Stimulated activated CD4-positive, alpha-beta T cell treated with anti-CD3 and anti-CD28 coated beads, Interleukin-4, amount 100 ng/mL, for 1 hour (primary cell): ENCODE measurements around the gene NTM.
"Not testable (repeated sequence)": the region's sequence is repeated elsewhere in the genome, so short reads cannot be mapped to it uniquely, and the experiment has no call there.

Source experiments
- DNase-seq: peaks from one replicate; pipeline ENCODE4 v3.0.0-alpha.2; 2020

Gene NTM

GRCh38 chr11:131903074-131903473 lies 532.7 kb downstream of the NTM start:
- no peak for DNase-seq

- no peak for DNase-seq
Measured at GRCh38 chr11:131904756-131905155, 534.3 kb downstream of the NTM start.

GRCh38 chr11:131906963-131907362 lies 536.5 kb downstream of the NTM start:
- no peak for DNase-seq

- DNase-seq, result no peak
Measured at GRCh38 chr11:131907371-131907770, 537.0 kb downstream of the NTM start.

- no peak for DNase-seq
Measured at GRCh38 chr11:131908316-131908715, 537.9 kb downstream of the NTM start.

- no peak for DNase-seq
Measured at GRCh38 chr11:131909426-131910177, 539.2 kb downstream of the NTM start.

GRCh38 chr11:131910178-131910522 lies 539.7 kb downstream of the NTM start:
- DNase-seq, result no peak

GRCh38 chr11:131910523-131911387 lies 540.3 kb downstream of the NTM start:
- DNase-seq, result no peak

- DNase-seq, result not testable (repeated sequence)
Measured at GRCh38 chr11:131911388-131912032, 541.1 kb downstream of the NTM start.

- DNase-seq, result no peak
Measured at GRCh38 chr11:131912134-131912533, 541.7 kb downstream of the NTM start.

- no peak for DNase-seq
Measured at GRCh38 chr11:131913267-131913666, 542.9 kb downstream of the NTM start.

- no peak for DNase-seq
Measured at GRCh38 chr11:131914361-131914774, 544.0 kb downstream of the NTM start.

GRCh38 chr11:131916638-131917037 lies 546.2 kb downstream of the NTM start:
- DNase-seq, result no peak

GRCh38 chr11:131917634-131918384 lies 547.4 kb downstream of the NTM start:
- DNase-seq, result no peak

GRCh38 chr11:131918663-131919062 lies 548.2 kb downstream of the NTM start:
- DNase-seq, result no peak

GRCh38 chr11:131922220-131922619 lies 551.8 kb downstream of the NTM start:
- DNase-seq, result no peak

GRCh38 chr11:131923309-131923708 lies 552.9 kb downstream of the NTM start:
- no peak for DNase-seq

GRCh38 chr11:131924001-131924400 lies 553.6 kb downstream of the NTM start:
- DNase-seq, result no peak

- DNase-seq, result no peak
Measured at GRCh38 chr11:131924457-131925201, 554.2 kb downstream of the NTM start.

- DNase-seq, result no peak
Measured at GRCh38 chr11:131925829-131926228, 555.4 kb downstream of the NTM start.

- no peak for DNase-seq
Measured at GRCh38 chr11:131928992-131929391, 558.6 kb downstream of the NTM start.
